KMS-11 (cell line): ENCODE data around the gene SHB.

Experiments used
- H2AFZ ChIP-seq: fragments of 200-600 bp; sonication (generic); 2 replicates; pipeline ENCODE4 v1.6.1; 2016; ENCODE audit warnings: antibody characterized with exemption, mixed run types, low read depth
- H3K27ac ChIP-seq: fragments of 200-600 bp; sonication (generic); 2 replicates; pipeline ENCODE4 v1.6.1; 2016; ENCODE audit warnings: mild to moderate bottlenecking, mixed run types
- H3K27me3 ChIP-seq: fragments of 200-600 bp; sonication (generic); 2 replicates; pipeline ENCODE4 v1.6.1; 2017; ENCODE audit warnings: mild to moderate bottlenecking, low read depth, mixed run types, moderate library complexity; ENCODE audit not compliant: insufficient read depth
- H3K36me3 ChIP-seq: fragments of 200-600 bp; sonication (generic); 2 replicates; pipeline ENCODE4 v1.6.1; 2017; ENCODE audit warnings: mild to moderate bottlenecking, mixed run types; ENCODE audit not compliant: insufficient read depth
- H3K4me1 ChIP-seq: fragments of 200-600 bp; sonication (generic); 2 replicates; pipeline ENCODE4 v1.6.1; 2016; ENCODE audit warnings: mild to moderate bottlenecking, low read depth, mixed run types; ENCODE audit not compliant: poor library complexity, severe bottlenecking
- H3K4me2 ChIP-seq: fragments of 200-600 bp; sonication (generic); 2 replicates; pipeline ENCODE4 v1.7.0; 2016; ENCODE audit warnings: mild to moderate bottlenecking, mixed run types
- H3K4me3 ChIP-seq: fragments of 200-600 bp; sonication (generic); IDR thresholded peaks from 2 replicates; pipeline ENCODE4 v1.6.1; 2017; ENCODE audit warnings: low read depth, low read length, mixed read lengths; ENCODE audit not compliant: insufficient read depth
- H3K79me2 ChIP-seq: fragments of 200-600 bp; sonication (generic); 2 replicates; pipeline ENCODE4 v1.6.1; 2016; ENCODE audit warnings: low read depth, mixed run types; ENCODE audit not compliant: insufficient read depth
- H3K9ac ChIP-seq: fragments of 200-600 bp; sonication (generic); 2 replicates; pipeline ENCODE4 v1.6.1; 2016; ENCODE audit warnings: mild to moderate bottlenecking, mixed run types
- H4K20me1 ChIP-seq: fragments of 200-600 bp; sonication (generic); 2 replicates; pipeline ENCODE4 v1.6.1; 2016; ENCODE audit warnings: mild to moderate bottlenecking, mixed run types; ENCODE audit not compliant: insufficient read depth
- CTCF ChIP-seq: fragments of 200-600 bp; sonication (generic); conservative IDR thresholded peaks from 2 replicates; pipeline ENCODE4 v1.6.1; 2017; ENCODE audit warnings: low read depth, mild to moderate bottlenecking, antibody characterized with exemption, low read length, moderate library complexity, mixed read lengths

Gene SHB

DNA sequence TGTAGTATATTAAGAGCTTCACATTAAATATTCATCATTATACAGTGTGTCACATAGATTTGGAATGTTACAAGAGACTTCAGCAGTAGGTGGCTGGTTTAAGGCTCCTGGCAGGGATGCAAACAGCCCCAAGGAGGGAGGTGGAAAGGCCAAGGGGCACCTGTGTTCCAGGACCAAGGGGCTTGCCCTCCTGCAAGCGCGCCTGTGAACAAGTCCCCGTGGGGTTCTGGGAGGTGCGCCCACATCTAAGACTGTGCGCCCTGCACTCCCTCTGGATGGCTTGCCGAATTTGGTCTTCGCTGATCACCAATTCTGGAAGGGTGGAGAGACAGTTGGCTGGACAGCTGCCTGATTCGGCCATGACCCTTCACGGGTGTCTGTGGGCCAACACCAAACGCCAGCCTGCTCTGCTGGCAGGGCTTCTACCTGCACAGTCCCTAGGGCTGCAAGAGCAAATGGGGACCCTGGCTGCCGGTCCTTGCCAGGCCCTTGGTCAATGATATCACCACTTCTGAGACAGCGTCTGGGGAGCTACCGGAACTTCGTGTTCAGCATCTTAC, 153.0 kb downstream of the SHB start:
- no peak overlapping the region for H3K9ac ChIP-seq
- no peak for TF ChIP-seq CTCF
- no peaks in the 10 kb centered on the region for H3K79me2 ChIP-seq
- no peak overlapping the region for H2AFZ ChIP-seq
- no peaks in the 10 kb centered on the region for H3K27me3 ChIP-seq
- H3K36me3 ChIP-seq = no peaks in the 10 kb centered on the region
- H3K4me1 ChIP-seq = no peaks in the 10 kb centered on the region
- H3K4me3 ChIP-seq = no peak overlapping the region
- no peaks in the 10 kb centered on the region for H4K20me1 ChIP-seq
- no peak overlapping the region for H3K27ac ChIP-seq
- no peak overlapping the region for H3K4me2 ChIP-seq

GRCh38 chr9:37914701-37915358, 154.2 kb downstream of the SHB start:
- Histone ChIP-seq H3K4me2 (no peak overlapping the region), H4K20me1 (no peaks in the 10 kb centered on the region), H3K79me2 (no peaks in the 10 kb centered on the region), H3K36me3 (no peaks in the 10 kb centered on the region), H3K27ac (no peak overlapping the region), H3K9ac (no peak overlapping the region), H3K4me1 (no peaks in the 10 kb centered on the region), H3K4me3 (no peak overlapping the region), H2AFZ (no peak overlapping the region), H3K27me3 (no peaks in the 10 kb centered on the region)
- TF ChIP-seq CTCF = no peak

DNA sequence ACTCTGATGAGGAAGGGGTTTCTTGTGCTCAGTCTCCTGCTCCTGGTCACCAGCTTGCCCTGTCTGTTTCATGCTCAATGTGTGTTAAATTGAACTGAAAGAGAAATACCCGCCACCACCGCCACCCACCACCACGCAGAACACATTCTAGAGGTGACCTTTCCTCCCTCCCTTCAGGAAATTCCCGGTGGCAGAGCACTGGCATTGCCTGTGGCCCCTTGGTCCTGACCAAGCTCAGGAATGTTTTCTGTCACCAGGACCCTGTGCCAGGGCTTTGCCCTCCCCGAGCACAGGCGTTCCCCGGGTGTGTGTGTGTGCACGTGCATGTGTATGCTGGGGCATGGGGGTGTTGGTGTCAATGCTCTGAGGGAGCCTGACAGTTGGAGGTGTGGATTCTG, 154.9 kb downstream of the SHB start:
- Histone ChIP-seq H3K27ac (no peak overlapping the region), H3K79me2 (no peaks in the 10 kb centered on the region), H3K36me3 (no peaks in the 10 kb centered on the region), H3K4me3 (no peak overlapping the region), H2AFZ (no peak overlapping the region), H3K27me3 (no peaks in the 10 kb centered on the region), H3K4me2 (no peak overlapping the region), H3K4me1 (no peaks in the 10 kb centered on the region), H3K9ac (no peak overlapping the region), H4K20me1 (no peaks in the 10 kb centered on the region)
- no peak for TF ChIP-seq CTCF

DNA sequence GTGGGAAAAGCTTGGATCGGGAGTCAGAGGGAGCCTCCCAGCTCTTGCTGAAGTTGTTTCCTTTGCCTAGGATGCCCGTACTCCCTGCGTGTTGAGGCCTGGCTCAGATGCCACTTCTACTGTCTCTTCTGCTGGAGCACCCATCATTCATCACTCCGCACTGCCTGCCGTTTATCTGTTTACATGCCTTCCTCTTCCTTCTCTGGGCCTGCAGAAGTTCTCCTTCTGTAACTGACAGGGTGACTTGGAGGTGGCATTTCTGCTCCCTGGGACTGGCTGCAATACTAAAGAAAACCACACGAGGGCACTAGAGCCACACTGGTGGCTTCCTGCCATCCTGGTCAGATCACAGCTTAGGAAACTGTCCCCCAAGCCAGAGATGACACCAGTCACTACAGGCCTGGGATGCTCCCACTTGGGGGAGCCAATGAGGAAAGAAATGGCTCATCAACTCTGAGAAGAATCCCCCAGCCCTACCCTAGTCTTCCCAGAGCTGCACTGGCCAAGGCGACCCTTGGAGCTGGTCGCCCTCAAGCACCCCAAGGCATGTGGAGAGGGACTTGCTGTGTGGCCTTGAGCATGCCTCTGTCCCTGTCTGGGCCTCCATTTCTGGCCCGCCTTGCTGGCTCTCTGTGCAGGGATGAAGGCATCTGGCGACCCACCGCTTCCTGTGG, 155.4 kb downstream of the SHB start:
- Histone ChIP-seq H3K4me1 (no peaks in the 10 kb centered on the region), H3K9ac (no peak overlapping the region), H3K79me2 (no peaks in the 10 kb centered on the region), H2AFZ (no peak overlapping the region), H3K4me3 (no peak overlapping the region), H4K20me1 (no peaks in the 10 kb centered on the region), H3K27ac (no peak overlapping the region), H3K36me3 (no peaks in the 10 kb centered on the region), H3K4me2 (no peak overlapping the region), H3K27me3 (no peaks in the 10 kb centered on the region)
- peak; percentile 95 for TF ChIP-seq CTCF
